HCT116 (cell line): ENCODE data around the gene MYOG.
A peak's percentile ranks its signal among the peaks of the same experiment; 100 is the strongest.

Source experiments
- ATF3 ChIP-seq: IDR thresholded peaks from 2 replicates; pipeline ENCODE4 v1.6.1; 2012
- EZH2 ChIP-seq: fragments of 200-600 bp; sonication (generic); IDR thresholded peaks from 2 replicates; pipeline ENCODE4 v1.6.1; 2017; ENCODE audit warnings: antibody characterized with exemption, mixed run types
- JUND ChIP-seq: IDR thresholded peaks from 2 replicates; pipeline ENCODE4 v1.6.1; 2012
- POLR2A ChIP-seq: IDR thresholded peaks from 2 replicates; pipeline ENCODE4 v1.7.0; 2011; ENCODE audit warnings: borderline replicate concordance; ENCODE audit not compliant: insufficient read depth, insufficient read length; ENCODE audit errors: extremely low read depth
- POLR2AphosphoS5 ChIP-seq: IDR thresholded peaks from 2 replicates; pipeline ENCODE4 v1.6.1; 2011; ENCODE audit warnings: mild to moderate bottlenecking, low read depth, low read length, moderate library complexity
- RAD21 ChIP-seq: IDR thresholded peaks from 2 replicates; pipeline ENCODE4 v1.6.1; 2012; ENCODE audit warnings: low read depth, mild to moderate bottlenecking
- SRF ChIP-seq: IDR thresholded peaks from 2 replicates; pipeline ENCODE4 v1.6.1; 2012; ENCODE audit warnings: low read depth
- TCF7L2 ChIP-seq: IDR thresholded peaks from 2 replicates; pipeline ENCODE4 v1.7.0; 2011; ENCODE audit warnings: borderline replicate concordance, inconsistent platforms; ENCODE audit not compliant: insufficient read depth, insufficient read length; ENCODE audit errors: extremely low read depth
- YY1 ChIP-seq: IDR thresholded peaks from 2 replicates; pipeline ENCODE4 v1.6.1; 2011; ENCODE audit warnings: low read length, low read depth, moderate library complexity, mild to moderate bottlenecking; ENCODE audit not compliant: insufficient replicate concordance; ENCODE audit errors: extremely low read depth
- ZFX ChIP-seq: fragments of 450-650 bp; IDR thresholded peaks from 2 replicates; pipeline ENCODE4 v1.6.1; 2017
- TF ChIP-seq, protein P1 (sequence below), 3 experiments: fragments of 200-600 bp in 1 of 3; sonication (generic) in 1 of 3; IDR thresholded peaks in 2 of 3; conservative IDR thresholded peaks in 1 of 3; 2 replicates each; pipeline ENCODE4 v1.5.1; 2012 to 2017; ENCODE audit warnings: low read depth in 2 of 3, low read length in 2 of 3, antibody characterized with exemption in 1 of 3, borderline replicate concordance in 1 of 3, control low read depth in 1 of 3, mild to moderate bottlenecking in 1 of 3, mixed read lengths in 1 of 3, mixed run types in 1 of 3, moderate library complexity in 1 of 3; ENCODE audit not compliant: insufficient read depth in 1 of 3
- TF ChIP-seq, protein P2 (sequence below): IDR thresholded peaks from 2 replicates; pipeline ENCODE4 v1.6.1; 2012; ENCODE audit warnings: low read depth
- TF ChIP-seq, protein P3 (sequence below): IDR thresholded peaks from 2 replicates; pipeline ENCODE4 v1.6.1; 2012
- TF ChIP-seq, protein P4 (sequence below): IDR thresholded peaks from 2 replicates; pipeline ENCODE4 v1.6.1; 2011; ENCODE audit warnings: mild to moderate bottlenecking, low read length, moderate library complexity; ENCODE audit not compliant: insufficient replicate concordance; ENCODE audit errors: extremely low read depth

GRCh38 chr1:203055161-203055799 is 30.5 kb downstream of the MYOG start:
- TF ChIP-seq, protein P1, sequence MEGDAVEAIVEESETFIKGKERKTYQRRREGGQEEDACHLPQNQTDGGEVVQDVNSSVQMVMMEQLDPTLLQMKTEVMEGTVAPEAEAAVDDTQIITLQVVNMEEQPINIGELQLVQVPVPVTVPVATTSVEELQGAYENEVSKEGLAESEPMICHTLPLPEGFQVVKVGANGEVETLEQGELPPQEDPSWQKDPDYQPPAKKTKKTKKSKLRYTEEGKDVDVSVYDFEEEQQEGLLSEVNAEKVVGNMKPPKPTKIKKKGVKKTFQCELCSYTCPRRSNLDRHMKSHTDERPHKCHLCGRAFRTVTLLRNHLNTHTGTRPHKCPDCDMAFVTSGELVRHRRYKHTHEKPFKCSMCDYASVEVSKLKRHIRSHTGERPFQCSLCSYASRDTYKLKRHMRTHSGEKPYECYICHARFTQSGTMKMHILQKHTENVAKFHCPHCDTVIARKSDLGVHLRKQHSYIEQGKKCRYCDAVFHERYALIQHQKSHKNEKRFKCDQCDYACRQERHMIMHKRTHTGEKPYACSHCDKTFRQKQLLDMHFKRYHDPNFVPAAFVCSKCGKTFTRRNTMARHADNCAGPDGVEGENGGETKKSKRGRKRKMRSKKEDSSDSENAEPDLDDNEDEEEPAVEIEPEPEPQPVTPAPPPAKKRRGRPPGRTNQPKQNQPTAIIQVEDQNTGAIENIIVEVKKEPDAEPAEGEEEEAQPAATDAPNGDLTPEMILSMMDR (IDR thresholded peaks at IDR 0.05 in 2 of 3, conservative IDR thresholded peaks at IDR 0.05 in 1 of 3; ENCODE audit: borderline replicate concordance in 1 of 3, insufficient read depth in 1 of 3, low read depth in 2 of 3, low read length in 2 of 3) = peak in 2 of 3 experiments; percentile 29 to 42; a peak in 3 of 6 replicates
- TF ChIP-seq, protein P2, sequence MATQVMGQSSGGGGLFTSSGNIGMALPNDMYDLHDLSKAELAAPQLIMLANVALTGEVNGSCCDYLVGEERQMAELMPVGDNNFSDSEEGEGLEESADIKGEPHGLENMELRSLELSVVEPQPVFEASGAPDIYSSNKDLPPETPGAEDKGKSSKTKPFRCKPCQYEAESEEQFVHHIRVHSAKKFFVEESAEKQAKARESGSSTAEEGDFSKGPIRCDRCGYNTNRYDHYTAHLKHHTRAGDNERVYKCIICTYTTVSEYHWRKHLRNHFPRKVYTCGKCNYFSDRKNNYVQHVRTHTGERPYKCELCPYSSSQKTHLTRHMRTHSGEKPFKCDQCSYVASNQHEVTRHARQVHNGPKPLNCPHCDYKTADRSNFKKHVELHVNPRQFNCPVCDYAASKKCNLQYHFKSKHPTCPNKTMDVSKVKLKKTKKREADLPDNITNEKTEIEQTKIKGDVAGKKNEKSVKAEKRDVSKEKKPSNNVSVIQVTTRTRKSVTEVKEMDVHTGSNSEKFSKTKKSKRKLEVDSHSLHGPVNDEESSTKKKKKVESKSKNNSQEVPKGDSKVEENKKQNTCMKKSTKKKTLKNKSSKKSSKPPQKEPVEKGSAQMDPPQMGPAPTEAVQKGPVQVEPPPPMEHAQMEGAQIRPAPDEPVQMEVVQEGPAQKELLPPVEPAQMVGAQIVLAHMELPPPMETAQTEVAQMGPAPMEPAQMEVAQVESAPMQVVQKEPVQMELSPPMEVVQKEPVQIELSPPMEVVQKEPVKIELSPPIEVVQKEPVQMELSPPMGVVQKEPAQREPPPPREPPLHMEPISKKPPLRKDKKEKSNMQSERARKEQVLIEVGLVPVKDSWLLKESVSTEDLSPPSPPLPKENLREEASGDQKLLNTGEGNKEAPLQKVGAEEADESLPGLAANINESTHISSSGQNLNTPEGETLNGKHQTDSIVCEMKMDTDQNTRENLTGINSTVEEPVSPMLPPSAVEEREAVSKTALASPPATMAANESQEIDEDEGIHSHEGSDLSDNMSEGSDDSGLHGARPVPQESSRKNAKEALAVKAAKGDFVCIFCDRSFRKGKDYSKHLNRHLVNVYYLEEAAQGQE = no peak
- TF ChIP-seq YY1 (no peak), EZH2 (no peak), ATF3 (no peak), TCF7L2 (no peak), POLR2A (no peak), ZFX (no peak), JUND (no peak), SRF (no peak), RAD21 (no peak), POLR2AphosphoS5 (no peak)
- TF ChIP-seq, protein P3, sequence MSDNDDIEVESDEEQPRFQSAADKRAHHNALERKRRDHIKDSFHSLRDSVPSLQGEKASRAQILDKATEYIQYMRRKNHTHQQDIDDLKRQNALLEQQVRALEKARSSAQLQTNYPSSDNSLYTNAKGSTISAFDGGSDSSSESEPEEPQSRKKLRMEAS = no peak
- TF ChIP-seq, protein P4, sequence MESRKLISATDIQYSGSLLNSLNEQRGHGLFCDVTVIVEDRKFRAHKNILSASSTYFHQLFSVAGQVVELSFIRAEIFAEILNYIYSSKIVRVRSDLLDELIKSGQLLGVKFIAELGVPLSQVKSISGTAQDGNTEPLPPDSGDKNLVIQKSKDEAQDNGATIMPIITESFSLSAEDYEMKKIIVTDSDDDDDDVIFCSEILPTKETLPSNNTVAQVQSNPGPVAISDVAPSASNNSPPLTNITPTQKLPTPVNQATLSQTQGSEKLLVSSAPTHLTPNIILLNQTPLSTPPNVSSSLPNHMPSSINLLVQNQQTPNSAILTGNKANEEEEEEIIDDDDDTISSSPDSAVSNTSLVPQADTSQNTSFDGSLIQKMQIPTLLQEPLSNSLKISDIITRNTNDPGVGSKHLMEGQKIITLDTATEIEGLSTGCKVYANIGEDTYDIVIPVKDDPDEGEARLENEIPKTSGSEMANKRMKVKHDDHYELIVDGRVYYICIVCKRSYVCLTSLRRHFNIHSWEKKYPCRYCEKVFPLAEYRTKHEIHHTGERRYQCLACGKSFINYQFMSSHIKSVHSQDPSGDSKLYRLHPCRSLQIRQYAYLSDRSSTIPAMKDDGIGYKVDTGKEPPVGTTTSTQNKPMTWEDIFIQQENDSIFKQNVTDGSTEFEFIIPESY = no peak
